Keratinocyte (primary cell): ENCODE results near the gene CUL1.

Source experiments
- EZH2 ChIP-seq: IDR thresholded peaks from one replicate; pipeline ENCODE4 v1.6.1; 2012; ENCODE audit warnings: inconsistent platforms, mild to moderate bottlenecking, low read length, moderate library complexity
- TF ChIP-seq, protein P1 (sequence below), 3 experiments: IDR thresholded peaks in 1 of 3; conservative IDR thresholded peaks in 1 of 3; optimal IDR thresholded peaks in 1 of 3; 2 replicates in 2 of 3; 3 replicates in 1 of 3; pipeline versions ENCODE3 to v1.5.1; 2011; ENCODE audit warnings: low read length in 3 of 3, mild to moderate bottlenecking in 3 of 3, moderate library complexity in 2 of 3, control low read depth in 1 of 3, inconsistent platforms in 1 of 3; ENCODE audit not compliant: insufficient read depth in 2 of 3; ENCODE audit errors: extremely low read depth in 1 of 3

DNA sequence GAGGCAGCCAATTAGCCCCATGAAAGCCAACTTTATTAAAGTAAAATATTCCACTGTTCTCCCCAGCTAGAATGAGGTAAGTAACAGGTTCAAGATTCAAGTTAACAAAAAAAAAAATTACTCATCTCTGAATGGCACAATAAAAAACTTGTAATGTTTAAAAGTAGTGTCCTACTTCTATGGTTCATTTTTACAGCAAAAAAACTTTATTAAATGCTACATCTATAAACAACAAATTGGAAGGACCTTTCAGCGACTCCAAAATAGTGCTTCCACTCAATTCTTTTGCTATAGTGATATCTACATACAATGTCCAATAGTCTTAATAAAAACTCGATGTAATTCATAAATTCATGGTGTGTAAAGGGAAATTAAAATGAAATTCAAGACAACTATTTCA lies 126.2 kb downstream of the CUL1 start:
- TF ChIP-seq, protein P1, sequence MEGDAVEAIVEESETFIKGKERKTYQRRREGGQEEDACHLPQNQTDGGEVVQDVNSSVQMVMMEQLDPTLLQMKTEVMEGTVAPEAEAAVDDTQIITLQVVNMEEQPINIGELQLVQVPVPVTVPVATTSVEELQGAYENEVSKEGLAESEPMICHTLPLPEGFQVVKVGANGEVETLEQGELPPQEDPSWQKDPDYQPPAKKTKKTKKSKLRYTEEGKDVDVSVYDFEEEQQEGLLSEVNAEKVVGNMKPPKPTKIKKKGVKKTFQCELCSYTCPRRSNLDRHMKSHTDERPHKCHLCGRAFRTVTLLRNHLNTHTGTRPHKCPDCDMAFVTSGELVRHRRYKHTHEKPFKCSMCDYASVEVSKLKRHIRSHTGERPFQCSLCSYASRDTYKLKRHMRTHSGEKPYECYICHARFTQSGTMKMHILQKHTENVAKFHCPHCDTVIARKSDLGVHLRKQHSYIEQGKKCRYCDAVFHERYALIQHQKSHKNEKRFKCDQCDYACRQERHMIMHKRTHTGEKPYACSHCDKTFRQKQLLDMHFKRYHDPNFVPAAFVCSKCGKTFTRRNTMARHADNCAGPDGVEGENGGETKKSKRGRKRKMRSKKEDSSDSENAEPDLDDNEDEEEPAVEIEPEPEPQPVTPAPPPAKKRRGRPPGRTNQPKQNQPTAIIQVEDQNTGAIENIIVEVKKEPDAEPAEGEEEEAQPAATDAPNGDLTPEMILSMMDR (optimal IDR thresholded peaks at IDR 0.05 in 1 of 3, IDR thresholded peaks at IDR 0.05 in 1 of 3, conservative IDR thresholded peaks at IDR 0.05 in 1 of 3; ENCODE audit: extremely low read depth in 1 of 3, insufficient read depth in 2 of 3, low read length in 3 of 3) = no peak
- no peak for TF ChIP-seq EZH2
